Iris pigment epithelial cell (primary cell): Measurements from ENCODE around the gene PAK4.
"Not testable (repeated sequence)": the region's sequence is repeated elsewhere in the genome, so short reads cannot be mapped to it uniquely, and the experiment has no call there.

Experiments
- DNase-seq: peaks from one replicate; pipeline ENCODE4 v3.0.0-alpha.2; 2011; ENCODE audit warnings: low read depth

Gene PAK4

DNA sequence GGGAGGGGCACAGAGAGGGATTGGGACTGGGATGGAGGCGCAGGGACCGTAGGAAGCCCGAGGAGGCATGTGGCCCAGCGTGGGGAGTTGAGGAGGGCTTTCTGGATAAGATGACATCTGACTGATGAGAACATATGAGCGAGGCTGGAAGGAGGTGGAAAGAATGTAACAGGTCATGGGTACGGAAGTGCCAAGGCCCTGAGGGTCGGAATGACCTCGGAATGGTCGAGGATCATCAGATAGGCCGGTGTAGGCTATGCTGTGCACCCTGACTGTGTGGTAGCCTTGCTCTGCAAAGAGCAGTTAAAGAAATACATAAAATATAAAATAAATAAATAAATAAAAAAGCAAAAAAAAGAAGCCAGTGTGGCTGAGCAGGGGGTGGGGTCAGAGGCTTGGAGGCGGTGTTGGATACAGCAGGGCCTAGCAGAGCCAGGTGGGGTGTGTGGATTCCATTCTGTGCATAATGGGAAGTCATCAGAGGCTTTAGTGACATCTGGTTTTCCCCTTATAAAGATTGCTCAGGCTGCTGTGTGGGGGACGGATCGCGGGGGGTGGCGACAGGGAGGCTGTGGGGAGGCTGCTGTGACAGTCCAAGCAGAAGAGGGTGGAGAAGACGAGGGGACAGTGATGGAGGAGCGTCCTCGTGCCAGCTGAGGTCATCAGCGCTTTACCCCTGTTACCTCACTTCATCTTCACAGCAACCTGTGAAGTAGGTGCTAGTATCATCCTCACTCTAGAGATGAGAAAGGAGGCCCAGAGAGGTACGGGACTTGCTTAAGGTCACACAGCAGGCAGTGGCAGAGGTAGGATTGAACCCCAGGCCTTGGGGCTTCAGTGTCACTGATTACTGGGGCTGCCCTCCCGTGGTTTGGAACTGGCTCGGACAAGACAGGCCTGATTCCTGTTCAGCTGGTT is 5.0 kb downstream of the PAK4 start:
- no peak for DNase-seq

DNA sequence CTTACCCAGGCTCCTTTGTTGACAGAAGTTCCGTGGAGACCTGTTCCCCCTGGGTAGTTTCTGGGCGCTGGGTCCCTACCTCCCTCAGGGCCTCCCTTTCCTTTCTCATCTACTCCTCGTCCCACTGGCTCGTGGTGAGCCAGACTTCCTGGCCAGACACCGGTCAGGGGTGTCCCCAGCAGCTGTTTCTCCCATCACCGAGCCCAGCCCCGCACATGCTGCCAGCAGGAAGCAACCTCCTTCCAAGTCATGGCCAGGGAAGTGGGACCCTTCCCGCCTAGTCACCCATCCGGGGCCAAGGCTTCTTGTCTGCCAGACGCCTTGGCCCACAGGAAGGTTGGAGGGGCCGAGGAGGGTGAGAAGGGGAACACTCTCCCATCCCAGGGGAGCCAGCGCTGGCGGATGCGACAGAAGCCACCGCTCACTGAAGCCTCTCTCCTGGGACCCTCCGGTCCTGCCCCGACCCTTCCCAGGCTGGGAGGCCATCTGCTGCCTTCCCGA is 5.7 kb downstream of the PAK4 start:
- no peak for DNase-seq

DNA sequence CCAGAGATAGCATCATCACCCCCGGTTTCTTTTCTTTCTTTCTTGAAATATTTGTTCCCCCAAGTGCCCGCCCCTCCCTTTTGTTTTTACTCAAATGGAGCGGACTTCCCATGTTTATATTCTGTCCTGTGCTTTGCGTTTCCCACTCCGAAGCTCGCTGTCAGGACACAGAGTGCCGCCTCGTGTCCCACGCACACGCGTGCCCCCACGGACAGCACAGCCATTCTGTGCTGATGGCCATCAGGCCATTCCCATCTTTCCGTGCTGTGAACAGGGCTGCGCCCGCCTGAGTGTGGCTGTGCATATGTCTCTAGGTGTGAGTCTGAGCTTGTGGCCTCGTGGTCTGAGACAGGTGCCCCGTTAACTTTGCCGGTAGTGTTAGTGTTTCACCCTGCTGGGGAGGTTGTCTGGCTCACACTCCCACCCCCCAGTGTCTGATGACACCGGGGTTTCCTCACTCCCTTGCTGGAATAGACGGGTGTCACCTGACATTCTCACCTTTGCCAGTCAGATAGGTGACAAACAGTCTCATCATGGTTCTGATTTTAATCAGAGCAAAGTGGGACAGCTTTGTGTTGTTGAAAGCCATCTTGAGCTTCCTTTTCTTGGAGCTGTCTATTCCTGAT is 6.9 kb downstream of the PAK4 start:
- no peak for DNase-seq

DNA sequence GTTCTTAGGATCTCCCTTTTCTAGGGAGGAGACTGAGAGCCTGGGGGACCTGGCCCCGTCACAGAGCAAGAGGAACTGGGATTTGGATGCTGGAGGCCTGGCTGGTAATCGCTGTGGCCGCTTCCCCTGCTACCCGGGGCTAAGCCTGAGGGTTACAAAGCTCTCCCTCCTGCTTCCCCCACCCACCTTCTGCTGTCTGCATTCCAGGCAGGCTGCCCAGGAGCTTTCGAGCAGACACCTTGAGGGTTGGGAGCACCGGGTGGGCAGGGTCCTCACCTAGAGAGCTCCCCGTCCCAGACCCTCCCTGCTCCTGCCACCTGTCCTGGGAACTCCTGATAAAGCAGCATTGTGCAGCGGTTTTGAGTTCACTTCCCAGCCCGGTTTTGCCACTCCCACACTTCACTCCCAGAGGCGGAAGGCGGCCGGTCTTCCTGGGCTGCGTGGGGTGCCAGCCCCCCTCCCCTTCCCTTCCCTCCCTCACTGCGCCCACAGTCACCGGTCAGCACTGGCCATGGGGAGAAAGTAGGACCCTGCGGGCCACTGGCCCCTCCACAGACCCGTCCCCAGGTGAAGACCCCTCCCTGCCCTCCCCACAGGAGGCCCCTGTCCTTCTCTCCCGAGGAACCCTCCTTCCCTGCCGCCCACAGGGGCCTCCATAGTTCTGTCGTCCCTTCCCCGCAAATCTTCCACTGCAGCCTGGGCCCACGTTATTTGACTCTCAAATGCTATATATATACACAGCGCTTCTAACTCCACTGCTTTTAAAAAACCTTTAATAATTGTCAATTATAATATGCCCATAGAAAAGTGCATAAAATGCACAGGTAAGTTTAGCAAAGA is 8.1 kb downstream of the PAK4 start:
- no peak for DNase-seq

DNA sequence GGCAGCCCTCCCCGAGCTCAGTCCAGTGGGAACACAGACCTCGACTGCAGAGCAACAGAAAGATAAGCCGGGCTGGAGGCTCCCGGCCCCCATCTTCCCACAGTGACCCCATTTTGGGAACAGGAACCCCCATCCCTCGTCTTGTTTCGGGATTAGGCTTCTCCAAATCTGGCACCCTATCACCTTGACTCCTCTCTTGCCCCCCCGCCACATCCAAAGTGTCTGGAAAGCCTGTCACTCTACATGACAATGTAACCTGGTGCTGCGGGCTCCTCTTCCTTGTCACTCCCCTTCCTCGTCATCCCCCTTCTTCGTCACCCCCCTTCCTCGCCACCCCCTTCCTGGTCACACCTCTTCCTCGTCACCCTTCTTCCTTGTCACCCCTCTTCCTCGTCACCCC is 10.1 kb downstream of the PAK4 start:
- no peak for DNase-seq

DNA sequence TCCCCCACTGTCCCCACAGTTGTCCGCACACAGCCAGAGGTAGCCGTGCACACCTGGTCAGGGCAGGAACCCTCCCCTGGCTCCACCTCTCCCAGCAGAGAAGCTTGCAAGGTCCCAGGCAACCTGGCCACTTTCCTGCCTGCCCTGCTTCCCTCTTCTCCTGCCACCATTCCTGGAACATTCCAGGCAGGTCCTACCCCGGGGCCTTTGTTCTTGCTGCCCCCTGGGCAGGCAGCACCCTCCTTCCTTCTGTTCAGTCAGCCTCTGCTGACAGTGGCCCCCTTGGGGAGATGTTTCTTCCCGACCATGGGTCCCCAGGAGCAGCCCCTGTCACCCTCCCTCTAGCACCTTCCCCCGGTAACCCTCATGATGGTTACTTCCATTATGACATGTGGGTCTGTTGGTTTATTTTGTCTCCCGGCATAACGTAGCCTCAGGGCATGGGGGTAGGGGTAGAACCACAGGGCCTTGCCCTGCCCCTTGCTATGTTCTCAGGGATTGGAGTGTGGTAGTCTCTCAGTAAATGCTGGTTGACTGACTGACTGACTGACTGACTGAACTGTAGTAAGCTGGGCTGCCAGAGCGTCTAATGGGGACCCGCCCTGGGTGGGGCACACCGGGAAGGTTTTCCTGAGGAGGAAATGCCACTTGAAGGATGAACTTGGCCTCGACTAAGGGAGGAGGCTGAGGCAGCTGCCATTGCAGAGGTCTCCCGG is 10.8 kb downstream of the PAK4 start:
- no peak for DNase-seq

DNA sequence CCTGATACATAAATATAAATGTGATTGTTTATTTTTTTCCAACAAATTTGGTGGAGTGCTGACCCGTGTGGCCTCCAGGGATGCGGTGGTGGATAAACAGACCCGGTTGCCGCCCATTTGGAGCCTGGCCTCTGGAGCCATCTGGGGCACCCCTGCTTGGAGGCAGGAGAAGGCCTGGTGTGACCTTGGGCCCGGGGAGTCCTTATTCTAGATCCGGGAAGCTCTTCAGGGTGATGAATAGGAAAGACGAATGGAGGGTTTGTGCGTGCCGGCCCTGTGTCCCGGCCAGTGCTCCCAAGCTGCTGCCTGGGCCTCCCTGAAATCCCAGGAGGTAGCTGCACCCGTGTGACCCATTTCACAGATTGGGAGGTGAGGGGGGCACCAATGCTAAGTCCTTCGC is 11.5 kb downstream of the PAK4 start:
- no peak for DNase-seq

DNA sequence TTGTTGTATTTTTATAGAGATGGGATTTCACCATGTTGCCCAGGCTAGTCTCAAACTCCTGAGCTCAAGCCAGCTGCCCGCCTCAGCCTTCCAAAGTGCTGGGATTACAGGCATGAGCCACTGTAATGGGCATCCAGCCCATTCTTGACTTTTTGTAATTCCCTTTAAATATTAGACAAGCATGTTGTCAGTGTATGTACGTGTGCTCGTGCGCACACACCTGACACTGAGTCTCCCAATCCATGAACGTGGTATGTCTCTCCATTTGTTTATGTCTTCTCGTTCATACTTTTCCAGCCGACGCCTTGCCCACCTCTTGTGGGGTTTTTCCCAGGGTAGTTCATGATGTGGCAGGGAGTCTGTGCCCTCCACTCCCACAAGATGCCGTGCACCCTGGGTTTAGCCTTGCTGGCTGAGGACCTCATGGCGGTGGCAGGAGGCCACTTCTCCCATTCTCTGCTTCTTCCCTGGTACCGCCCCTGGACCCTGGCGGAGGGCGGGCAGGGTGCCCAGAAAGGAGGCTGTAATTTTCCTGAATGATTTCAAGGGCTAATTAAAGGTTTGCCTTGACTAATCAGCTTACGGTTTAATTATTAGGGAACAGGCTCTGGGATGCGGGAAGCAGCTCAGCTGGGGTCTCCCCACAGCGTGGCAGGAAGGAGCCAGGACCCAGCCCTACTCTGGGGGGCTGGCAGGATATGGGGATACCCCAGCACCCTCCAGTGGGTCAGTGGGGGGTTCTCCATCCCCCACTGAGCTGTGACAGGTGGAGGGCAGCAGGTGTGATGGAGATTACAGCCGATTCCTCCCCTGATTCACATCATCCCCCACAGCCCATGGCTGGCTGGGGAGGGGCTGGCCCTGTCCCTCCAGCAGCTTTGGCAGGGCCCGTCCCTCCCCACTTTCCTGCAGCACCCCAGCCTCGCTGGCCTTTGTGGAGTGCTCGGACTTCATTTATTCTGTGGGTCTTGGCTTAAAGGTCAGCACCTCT is 12.9 kb downstream of the PAK4 start:
- no peak for DNase-seq

DNA sequence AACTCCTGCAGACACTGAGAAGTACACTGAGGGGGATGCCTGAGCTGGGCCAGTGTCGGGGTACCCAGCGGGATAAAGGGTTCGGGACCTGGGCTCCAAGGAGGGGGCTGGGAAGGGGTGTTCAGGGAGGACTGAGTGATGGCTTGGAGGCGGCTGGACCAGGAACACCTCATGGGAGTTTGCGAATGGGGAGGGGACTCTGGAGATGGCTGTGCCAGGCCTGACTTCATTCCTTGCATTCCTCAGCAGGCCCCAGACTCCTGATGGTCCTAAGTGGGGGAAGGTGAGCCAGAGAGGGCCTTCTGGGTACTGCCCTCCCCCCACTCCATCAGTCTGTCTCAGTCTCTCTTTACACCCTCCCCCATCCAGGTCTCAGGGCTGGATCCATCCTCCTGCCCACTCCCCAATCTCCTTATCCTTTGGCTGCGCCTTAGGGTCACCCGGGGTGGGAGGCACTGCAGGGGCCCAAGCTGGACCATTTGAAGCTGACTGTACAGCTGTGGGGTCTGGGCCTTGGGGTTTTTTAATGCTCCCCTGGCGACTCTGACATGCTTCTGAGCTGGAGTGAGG is 13.8 kb downstream of the PAK4 start:
- no peak for DNase-seq

DNA sequence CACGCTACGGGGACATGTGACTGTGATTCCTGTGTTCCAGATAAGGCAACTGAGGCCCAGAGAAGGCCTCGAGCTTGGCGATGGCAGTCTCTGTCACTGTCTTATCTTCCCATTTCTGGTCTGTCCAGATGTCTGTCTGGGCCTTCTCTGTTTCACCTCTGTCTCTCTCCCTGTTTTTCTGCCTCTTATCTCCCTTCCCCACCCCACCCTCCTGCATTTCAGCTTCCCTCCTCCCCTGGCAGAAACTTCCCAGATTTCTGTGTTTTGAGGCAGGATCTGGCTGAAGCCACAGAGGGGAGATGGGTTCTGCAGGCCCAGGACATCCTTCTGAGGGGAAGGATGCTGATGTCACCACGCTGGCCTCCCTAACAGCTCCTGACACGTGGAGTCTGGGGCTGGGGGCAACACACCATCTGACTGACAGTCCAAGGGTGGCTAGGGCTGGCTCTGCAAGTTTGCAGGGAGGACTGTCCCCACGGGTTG is 14.4 kb downstream of the PAK4 start:
- no peak for DNase-seq

DNA sequence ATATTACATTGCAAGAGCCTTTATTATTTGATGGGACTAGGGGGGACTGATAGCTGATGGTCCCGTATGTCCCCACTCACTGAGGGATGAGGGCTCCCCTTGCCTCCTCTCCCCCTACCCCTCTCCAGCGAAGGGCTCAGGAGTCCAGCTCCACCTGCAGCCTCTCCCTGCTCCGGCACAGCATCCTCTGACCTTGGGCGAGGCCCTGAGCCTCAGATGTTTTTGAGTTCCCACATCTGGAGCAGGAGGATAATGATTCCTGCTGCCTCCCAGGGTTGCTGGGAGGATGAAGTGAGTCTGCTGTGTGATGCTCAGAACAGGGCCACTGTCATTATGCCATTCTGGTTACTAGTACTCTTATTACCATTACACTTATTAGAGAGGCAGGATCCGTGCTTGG is 15.0 kb downstream of the PAK4 start:
- DNase-seq: no peak

DNA sequence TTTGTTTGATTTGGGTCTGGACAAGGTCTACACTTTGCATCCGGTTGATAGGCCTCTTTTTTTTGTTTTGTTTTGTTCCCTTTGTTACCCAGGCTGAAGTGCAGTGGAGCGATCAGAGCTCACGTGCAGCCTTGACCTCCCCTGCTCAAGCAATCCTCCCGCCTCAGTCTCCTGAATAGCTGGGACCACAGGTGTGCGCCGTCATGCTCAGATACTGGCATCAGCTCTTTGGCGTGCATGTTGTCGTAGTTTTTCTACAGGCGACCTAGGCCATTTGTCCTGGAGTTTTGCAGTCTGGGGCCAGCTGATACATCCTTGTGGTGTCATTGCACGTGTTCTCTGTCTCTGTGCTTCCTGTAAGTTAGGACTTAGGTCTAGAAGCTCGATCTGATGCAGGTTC is 16.3 kb downstream of the PAK4 start:
- no peak for DNase-seq

DNA sequence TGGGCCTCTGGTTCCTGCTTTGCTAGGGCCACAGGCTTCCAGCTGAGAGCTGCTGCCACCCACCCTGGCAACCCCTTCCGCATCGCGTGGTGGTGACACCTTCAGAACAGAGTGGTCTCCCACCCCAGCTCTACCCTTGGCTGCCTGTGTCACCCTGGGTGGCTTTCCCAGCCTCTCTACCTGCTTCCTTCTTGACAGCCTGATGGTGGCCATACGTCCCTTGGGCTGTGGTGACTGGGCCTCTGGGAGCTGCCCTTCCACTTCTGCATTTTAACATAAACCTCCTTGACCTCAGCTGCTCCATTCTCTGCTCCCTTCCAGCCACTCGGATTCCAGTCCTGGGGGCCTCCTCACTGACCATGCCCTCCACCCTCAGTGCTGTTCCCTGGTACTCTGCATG is 17.0 kb downstream of the PAK4 start:
- no peak for DNase-seq

DNA sequence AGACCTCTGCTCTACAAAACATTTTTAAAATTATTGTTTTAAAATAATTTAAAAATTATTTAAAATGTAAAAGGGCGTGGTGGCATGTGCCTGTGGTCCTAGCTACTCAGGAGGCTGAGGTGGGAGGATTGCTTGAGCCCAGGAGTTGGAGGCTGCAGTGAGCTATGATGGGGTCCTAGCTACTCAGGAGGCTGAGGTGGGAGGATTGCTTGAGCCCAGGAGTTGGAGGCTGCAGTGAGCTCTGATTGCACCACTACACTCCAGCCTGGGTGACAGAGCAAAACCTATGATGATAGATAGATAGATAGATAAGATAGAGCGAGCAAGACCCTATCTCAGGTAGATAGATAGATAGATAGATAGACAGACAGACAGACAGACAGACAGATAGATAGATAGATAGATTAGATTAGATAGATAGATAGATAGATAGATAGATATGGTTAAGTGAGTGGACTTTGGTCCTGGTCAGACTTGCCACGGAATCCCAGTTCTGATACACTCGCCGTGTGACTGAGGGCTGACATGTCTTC is 18.2 kb downstream of the PAK4 start:
- DNase-seq: not testable (repeated sequence)

DNA sequence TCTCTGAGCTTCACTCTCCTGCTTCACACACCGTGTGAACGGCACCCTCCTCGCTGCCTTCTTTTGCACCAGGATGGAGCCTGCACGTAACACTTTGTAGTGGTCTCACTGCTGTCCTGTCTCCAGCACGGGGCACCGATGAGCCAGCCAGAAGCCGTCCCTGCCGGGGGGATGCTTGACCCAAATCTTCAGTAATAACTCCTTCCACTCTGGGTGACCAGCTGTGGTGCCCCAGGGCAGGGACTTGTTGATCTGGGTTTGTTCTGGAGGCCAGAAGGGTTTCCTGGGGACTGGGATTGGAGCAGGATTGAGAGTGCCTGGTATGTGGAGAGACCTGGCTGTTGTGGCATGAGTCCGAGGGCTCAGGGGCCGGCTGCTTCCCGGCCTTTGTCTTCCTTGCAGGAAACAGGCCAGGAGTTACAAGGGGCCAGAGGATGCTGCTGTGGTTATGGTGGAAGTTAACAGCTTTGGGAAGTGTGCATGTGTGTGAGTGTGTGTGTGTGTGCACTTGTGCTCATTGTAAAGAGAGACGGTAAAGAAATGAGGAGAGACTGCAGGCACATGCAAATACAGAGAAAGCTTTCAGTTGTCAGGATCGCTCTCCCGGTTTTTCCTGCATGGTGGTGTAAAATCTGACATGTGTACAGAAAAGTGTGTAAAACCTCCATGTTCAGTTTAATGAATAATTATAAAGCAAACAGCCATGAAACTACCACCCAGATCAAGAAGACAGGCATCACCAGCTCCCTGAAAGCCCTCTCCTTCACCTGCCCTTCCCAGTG is 18.9 kb downstream of the PAK4 start:
- DNase-seq: no peak

DNA sequence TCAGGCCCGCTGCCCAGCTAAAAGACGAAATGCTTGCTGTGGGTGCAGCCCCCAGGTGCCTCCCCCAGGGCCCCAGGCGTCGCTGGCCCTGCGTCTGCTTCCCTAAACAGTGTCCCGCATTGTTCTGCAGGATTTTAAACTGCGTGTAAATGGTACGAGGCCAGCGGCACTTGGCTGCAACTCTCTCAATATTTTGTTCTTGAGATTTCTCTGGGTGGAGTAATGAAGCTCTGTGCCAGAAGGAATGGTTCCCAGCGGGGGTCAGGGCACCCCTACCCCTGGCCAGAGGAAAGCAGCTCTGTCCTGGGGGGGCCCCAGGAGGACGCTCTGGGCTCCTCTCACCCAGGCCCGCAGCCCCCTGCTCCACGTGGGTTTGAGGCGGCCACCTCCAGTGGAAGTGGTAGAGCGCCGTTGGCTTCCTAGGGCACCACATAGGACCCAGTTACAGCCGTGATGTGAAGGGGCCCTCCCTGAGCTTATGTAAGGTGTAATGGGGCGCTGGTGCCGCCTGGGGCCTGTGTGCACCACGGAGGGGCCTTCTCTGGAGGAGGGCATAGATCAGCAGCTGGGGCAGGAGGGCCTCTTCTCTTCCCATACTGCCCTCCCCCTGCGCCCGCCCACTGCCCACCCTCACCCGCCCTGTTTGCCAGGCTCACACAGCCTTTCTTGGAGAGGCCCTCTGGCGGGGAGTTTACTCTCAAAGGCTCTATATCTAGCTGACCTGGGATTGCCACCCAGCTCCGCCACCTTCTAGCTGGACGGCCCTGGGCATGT is 19.8 kb downstream of the PAK4 start:
- no peak for DNase-seq

DNA sequence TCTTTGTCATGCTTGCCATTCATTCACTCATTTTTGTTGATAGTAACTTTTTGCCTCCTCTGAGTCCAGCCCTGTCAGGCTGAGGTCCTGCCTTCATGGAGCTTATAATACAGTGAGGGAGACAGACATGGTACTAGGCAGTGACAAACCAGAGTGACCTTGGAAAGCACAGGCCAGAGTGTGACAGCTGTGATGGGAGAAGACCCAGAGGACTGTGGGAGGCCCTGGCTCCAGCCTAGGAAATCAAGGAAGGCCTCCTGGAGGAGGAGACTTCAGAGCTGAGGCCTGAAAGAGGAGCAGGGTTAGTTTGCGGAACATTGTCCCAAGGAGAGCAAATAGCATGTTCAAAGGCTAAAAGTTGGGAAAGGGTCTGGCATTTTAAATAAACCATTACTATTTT is 20.5 kb downstream of the PAK4 start:
- no peak for DNase-seq
